Uterus (tissue), 4 donors: ENCODE measurements around the gene GUCY1A1. TPM values are rescaled to one million over a fixed set of nuclear protein-coding genes. Genes with fewer than 3 reads are reported as not detected.

Experiments used
- DNase-seq, 2 donors: peaks; one replicate each; pipeline ENCODE4 v3.0.0-alpha.2; 2019 to 2020
- H3K27ac ChIP-seq, 2 donors: fragments of 200-600 bp; sonication (generic); 1 replicate in 1 of 2; 2 replicates in 1 of 2; pipeline ENCODE4 v1.5.1; 2016 to 2018
- H3K27me3 ChIP-seq, 2 donors: fragments of 200-600 bp; sonication (generic); one replicate each; pipeline ENCODE4 v1.5.1; 2018 to 2019; ENCODE audit warnings: control low read depth in 1 of 2
- H3K36me3 ChIP-seq, 2 donors: fragments of 200-600 bp; sonication (generic); one replicate each; pipeline ENCODE4 v1.5.1; 2019; ENCODE audit warnings: control low read depth in 1 of 2
- H3K4me1 ChIP-seq, 2 donors: fragments of 200-600 bp; sonication (generic); one replicate each; pipeline ENCODE4 v1.5.1; 2018 to 2019; ENCODE audit warnings: control low read depth in 1 of 2
- H3K4me3 ChIP-seq, 2 donors: fragments of 200-600 bp; sonication (generic); 1 replicate in 1 of 2; 2 replicates in 1 of 2; pipeline ENCODE4 v1.5.1; 2018 to 2019; ENCODE audit warnings: mild to moderate bottlenecking in 1 of 2
- H3K9me3 ChIP-seq, 2 donors: fragments of 200-600 bp; sonication (generic); one replicate each; pipeline ENCODE4 v1.5.1; 2019; ENCODE audit warnings: control low read depth in 1 of 2
- CTCF ChIP-seq, 4 experiments: fragments of 200-600 bp in 2 of 4; fragments of 450-650 bp in 2 of 4; sonication (generic) in 2 of 4; IDR thresholded peaks; one replicate each; pipeline ENCODE4 v1.5.1; 2016 to 2019; ENCODE audit warnings: antibody characterized with exemption in 4 of 4, mild to moderate bottlenecking in 2 of 4, moderate library complexity in 1 of 4
- POLR2A ChIP-seq, 2 donors: fragments of 450-650 bp; IDR thresholded peaks; one replicate each; pipeline ENCODE4 v1.6.1; 2016; ENCODE audit warnings: antibody characterized with exemption in 2 of 2, mild to moderate bottlenecking in 1 of 2, moderate library complexity in 1 of 2
- intact Hi-C: fragments of 100-400 bp; cut with DNase I; formaldehyde crosslinking; loops from one replicate; pipeline ENCODE4 v1.15.1; 2023; ENCODE audit warnings: low total_unique reads
- total RNA-seq, 4 donors: library from RNA; depleted of rRNA in 3 of 4; stranded (reverse); fragments of >200 nt in 3 of 4; gene quantifications; one replicate each; pipeline versions ENCODE4 v1.1.0 to v1.2.4, GENCODE V29; 2014 to 2023
- donor health status: DM: yes; HTN: yes; CAD: no.

Gene GUCY1A1
- total RNA-seq, 4 donors from 2014 or later, result 23.8 to 160 (median 42.8) TPM

- no peak overlapping the region for H3K27ac ChIP-seq
- no peak for DNase-seq
- no peaks in the 10 kb centered on the region for H3K36me3 ChIP-seq
- no peaks in the 10 kb centered on the region for H3K9me3 ChIP-seq
- H3K27me3 ChIP-seq, result no peaks in the 10 kb centered on the region
- intact Hi-C loops, result no loop called here
- H3K4me3 ChIP-seq, result no peak overlapping the region
- no peak for TF ChIP-seq POLR2A (IDR thresholded peaks at IDR 0.05)
- TF ChIP-seq CTCF (IDR thresholded peaks at IDR 0.05), result no peak
- H3K4me1 ChIP-seq, result no peaks in the 10 kb centered on the region
Measured at GRCh38 chr4:155745984-155746383, 79.3 kb downstream of the GUCY1A1 start.

GRCh38 chr4:155748039-155748438 is 81.4 kb downstream of the GUCY1A1 start:
- H3K36me3 ChIP-seq, result no peaks in the 10 kb centered on the region
- H3K9me3 ChIP-seq, result no peaks in the 10 kb centered on the region
- H3K27me3 ChIP-seq, result no peaks in the 10 kb centered on the region
- no peak for DNase-seq
- no peaks in the 10 kb centered on the region for H3K4me1 ChIP-seq
- TF ChIP-seq POLR2A (IDR thresholded peaks at IDR 0.05) (no peak), CTCF (IDR thresholded peaks at IDR 0.05) (no peak)
- H3K4me3 ChIP-seq, result no peak overlapping the region
- H3K27ac ChIP-seq, result no peak overlapping the region
- intact Hi-C loops, result no loop called here

- Histone ChIP-seq H3K9me3 (no peaks in the 10 kb centered on the region), H3K36me3 (no peaks in the 10 kb centered on the region), H3K27me3 (no peaks in the 10 kb centered on the region), H3K4me3 (no peak overlapping the region), H3K27ac (no peak overlapping the region), H3K4me1 (no peaks in the 10 kb centered on the region)
- TF ChIP-seq CTCF (IDR thresholded peaks at IDR 0.05) (no peak), POLR2A (IDR thresholded peaks at IDR 0.05) (no peak)
- intact Hi-C loops, result no loop called here
- no peak for DNase-seq
Measured at GRCh38 chr4:155749041-155749440, 82.4 kb downstream of the GUCY1A1 start.

- intact Hi-C loops, result no loop called here
- H3K27ac ChIP-seq, result no peak overlapping the region
- no peak for DNase-seq
Measured at GRCh38 chr4:155751569-155751968, 84.9 kb downstream of the GUCY1A1 start.

GRCh38 chr4:155757745-155758265 is 91.2 kb downstream of the GUCY1A1 start:
- peak overlapping the region; percentile 94 to 95 for H3K27ac ChIP-seq
- no peaks in the 10 kb centered on the region for H3K9me3 ChIP-seq
- peaks cover 0 to 3% of the 10 kb centered on the region in 2 donors for H3K36me3 ChIP-seq
- intact Hi-C loops, result no loop called here
- H3K27me3 ChIP-seq, result no peaks in the 10 kb centered on the region
- H3K4me1 ChIP-seq, result no peaks in the 10 kb centered on the region
- TF ChIP-seq CTCF (IDR thresholded peaks at IDR 0.05) (no peak), POLR2A (IDR thresholded peaks at IDR 0.05) (no peak)
- no peak for DNase-seq
- H3K4me3 ChIP-seq, result no peak overlapping the region

More at GRCh38 chr4:155751569-155751968, 84.9 kb downstream of the GUCY1A1 start:
- Histone ChIP-seq H3K27me3 (no peaks in the 10 kb centered on the region), H3K9me3 (no peaks in the 10 kb centered on the region), H3K4me3 (no peak overlapping the region), H3K36me3 (peaks cover 0 to 3% of the 10 kb centered on the region in 2 donors), H3K4me1 (no peaks in the 10 kb centered on the region)
- TF ChIP-seq CTCF (IDR thresholded peaks at IDR 0.05), result no peak
- TF ChIP-seq POLR2A (IDR thresholded peaks at IDR 0.05), result no peak
